Fibroblast of skin of left quadriceps (primary cell): Measurements from ENCODE around the gene MT1F.
A peak's percentile ranks its signal among the peaks of the same experiment; 100 is the strongest.
"Not testable (repeated sequence)": the region's sequence is repeated elsewhere in the genome, so short reads cannot be mapped to it uniquely, and the experiment has no call there.

Source experiments
- DNase-seq, 2 experiments: peaks; one replicate each; pipeline ENCODE4 v3.0.0-alpha.2; 2013; ENCODE audit warnings: low read depth in 2 of 2

MT1F gene

DNA sequence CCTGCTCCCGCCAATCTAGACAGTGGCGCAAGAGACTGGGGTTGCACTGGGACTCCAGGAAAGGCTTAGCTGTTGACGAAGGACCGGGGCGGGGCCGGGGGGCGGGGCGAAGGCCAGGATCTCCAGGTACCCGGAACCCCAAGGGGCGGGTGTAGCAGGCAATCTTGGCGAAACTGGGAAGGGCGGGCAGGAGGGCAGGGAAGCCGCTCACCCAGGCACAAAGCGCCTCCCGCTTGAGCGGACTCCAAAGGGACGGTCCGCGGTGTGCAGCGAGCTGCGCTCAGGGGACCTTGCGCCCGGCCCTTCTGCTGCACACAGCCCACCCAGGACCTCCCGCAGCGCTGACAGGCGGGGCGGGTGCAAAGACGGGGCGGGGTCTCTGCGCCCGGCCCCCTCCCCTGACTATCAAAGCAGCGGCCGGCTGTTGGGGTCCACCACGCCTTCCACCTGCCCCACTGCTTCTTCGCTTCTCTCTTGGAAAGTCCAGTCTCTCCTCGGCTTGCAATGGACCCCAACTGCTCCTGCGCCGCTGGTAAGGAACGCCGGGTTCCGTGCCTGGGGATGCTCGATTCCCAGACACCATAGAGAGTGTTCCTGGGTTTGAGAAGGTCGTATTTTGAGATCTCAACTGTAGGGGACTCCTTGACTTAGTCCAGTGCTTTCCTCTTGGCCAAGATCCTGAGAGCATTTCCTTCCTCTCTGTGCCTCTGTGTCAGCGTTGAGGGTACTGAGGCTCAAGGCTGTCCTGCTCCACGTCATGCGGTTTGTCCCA is at the start of gene MT1F:
MT1F (plus strand) TSS at position 405 of the 772 bp plus-strand sequence; CDS start at position 505, 100 bp downstream.
- no peak for DNase-seq

DNA sequence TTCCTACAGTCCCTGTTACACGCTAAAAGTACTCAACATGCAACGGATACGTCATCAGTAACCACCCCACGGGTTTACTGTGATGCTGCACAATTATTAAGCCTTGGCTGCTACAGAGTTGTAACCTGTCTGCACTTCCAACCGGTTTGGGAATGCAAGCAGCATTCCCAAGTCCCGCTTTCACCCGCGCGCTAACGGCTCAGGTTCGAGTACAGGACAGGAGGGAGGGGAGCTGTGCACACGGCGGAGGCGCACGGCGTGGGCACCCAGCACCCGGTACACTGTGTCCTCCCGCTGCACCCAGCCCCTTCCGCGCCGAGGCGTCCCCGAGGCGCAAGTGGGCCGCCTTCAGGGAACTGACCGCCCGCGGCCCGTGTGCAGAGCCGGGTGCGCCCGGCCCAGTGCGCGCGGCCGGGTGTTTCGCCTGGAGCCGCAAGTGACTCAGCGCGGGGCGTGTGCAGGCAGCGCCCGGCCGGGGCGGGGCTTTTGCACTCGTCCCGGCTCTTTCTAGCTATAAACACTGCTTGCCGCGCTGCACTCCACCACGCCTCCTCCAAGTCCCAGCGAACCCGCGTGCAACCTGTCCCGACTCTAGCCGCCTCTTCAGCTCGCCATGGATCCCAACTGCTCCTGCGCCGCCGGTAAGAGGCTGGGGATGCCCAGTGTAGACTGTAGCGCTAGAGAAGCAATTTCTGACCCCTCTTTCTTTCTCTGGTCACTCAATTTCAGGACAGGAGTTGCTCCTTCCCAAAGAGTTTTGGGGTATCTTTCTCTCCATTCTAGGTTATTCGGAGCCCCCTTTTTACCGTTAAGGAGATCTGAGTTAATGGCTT is 49.5 kb upstream of the MT1F start, which contains the start of gene MT2A:
MT2A (plus strand) TSS at position 542 of the 833 bp plus-strand sequence; CDS start at position 614, 72 bp downstream.
- peak; percentile 88 for DNase-seq

DNA sequence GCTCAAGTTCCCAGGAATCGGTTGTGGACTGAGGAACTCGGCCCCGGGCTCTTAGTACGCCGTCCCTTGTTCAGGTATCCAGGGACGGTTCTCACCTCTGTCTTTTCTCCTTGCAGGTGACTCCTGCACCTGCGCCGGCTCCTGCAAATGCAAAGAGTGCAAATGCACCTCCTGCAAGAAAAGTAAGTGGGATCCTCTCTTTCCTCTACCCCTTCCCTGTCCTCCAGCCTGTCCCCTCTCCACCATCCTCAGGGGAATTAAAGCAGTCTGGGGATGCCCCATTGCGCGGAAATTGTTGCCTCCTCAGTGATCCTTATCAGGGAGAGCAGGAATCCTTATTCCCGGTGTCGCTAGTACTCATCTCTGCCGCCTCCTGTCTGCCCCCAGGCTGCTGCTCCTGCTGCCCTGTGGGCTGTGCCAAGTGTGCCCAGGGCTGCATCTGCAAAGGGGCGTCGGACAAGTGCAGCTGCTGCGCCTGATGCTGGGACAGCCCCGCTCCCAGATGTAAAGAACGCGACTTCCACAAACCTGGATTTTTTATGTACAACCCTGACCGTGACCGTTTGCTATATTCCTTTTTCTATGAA is 48.8 kb upstream of the MT1F start:
- no peak for DNase-seq

DNA sequence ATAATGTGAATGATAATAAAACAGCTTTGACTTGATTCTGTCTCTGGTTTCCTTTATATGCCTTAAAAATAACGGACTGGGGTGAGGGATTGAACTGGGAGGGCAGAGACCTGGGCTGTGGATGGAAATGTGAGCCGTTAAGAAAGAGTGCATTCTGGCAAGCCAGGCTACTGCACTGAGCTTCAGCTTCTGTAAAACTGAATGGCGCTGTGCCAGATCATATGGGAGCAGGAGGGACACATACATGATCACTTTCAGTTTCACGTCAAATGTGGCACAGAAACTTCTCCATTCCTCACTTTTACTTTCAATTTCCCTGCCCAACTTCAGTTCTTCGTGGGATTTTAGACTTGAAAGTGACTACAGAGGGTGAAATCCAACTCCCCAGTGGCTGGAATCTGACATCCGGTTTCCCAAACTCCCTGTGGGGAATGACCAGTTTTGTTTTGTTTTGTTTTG is 48.3 kb upstream of the MT1F start:
- DNase-seq: peak in 1 of 2 experiments; percentile 61

DNA sequence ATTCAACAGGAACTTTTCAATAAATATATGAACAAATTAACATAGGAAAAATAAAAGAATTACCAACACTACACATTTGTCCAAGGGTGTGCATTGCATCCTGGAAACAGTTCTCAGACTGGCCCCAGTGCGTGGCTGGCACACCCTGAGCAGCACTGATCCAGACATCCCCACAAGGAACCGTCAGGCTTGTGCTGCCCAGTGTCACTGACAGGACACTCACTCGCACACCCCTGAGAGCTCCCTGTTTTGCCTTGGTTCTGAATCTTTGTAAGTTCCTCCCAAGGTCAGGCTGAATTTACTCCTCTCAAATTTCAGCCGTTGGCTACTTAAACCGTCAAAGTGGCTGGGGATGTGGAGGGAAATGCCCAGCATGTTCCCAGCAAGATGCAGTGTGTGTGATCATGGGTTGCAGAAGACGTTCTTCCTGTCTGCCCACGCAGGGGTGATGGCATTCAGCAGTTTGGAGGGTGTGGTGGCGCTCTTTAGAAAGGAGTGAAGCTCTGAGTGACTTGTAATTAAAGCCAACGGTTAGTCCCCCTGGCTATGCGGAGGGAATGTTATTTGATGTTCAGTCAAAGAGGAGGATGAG is 47.6 kb upstream of the MT1F start:
- DNase-seq: no peak

DNA sequence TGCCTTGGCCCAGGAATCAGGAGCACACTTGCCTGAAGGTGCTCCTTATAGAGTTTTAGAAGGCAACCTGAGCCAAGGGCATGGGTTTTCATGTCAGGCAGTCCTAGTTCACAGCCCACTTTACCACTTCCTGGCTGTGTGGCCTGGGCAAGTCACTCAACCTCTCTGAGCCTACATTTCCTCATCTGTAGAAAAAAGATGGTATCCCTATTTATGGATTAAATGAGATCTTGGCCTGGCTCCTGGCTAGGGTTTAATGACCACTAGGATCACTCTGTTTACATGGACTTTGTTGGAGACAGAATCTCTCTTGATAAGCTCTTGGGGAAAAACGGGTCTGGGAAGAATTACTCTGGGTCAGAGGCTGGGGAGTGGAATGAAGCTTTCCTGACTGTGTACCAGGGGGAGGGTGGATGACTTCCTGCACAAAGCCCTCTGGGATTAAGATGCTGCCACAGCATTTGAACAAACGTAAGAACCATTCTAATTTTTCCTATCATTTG is 47.1 kb upstream of the MT1F start:
- DNase-seq: no peak

DNA sequence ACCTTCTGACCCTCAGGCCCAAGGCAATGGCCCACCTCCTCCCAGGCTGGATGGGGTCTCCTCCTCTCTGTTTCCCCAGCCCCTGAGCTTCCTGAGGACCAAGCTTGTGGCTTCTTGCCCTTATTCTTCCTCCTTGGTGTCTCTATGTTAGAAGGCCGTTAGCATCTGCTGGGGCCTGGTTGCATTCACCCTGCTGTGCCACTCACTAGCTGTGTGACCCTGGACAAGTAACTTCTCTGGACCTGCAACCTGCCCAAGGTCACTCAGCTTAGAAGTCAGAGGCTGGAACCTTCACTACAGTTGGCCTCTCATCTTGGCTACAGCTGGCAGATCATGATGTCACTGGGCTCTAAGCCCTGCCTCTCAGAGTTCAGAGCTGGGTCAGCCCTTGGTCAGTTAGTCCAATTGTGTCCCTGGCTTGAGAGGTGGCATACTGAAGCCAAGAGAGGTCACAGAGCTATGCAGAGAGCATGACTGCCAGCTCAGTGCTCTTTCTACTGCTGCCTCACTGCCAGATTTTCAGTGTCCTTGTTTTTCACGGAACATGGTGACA is 46.4 kb upstream of the MT1F start:
- DNase-seq: no peak

DNA sequence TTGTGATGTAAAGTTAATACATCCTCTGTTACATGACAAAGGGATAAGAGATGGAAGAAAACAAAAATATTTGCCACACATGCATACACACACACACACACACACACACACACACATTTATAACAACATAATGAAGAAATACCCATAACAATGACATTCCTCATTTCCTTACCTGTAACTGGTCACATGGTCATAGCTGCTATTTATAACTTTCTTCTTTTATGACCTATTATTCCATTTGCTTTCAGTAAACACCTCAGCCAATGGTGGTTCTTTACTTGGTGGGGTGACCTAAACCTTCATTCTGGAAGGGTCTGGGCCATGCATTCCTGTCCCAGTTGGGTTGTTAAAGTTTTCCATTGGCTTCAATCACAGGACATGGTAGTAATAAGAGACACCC is 44.1 kb upstream of the MT1F start:
- DNase-seq: no peak

DNA sequence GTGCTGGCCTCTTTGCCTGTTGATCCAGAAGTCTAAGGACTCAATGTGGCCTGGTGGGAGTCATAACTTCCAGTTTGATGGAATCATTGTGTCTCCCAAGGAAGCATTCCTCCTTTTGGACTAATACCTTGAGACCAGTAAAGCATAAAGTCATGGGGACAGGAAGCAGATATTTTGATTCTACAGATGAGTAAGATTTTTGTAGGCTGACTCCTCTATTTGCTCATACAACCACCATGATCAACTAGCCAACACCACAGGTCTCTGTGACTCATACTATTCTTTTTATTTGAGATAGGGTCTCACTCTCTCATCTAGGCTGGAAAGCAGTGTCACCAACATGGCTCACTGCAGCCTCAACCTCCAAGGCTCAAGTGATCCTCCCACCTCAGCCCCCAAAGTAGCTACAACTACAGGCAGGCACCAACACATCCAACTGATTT is 43.2 kb upstream of the MT1F start:
- DNase-seq: no peak

DNA sequence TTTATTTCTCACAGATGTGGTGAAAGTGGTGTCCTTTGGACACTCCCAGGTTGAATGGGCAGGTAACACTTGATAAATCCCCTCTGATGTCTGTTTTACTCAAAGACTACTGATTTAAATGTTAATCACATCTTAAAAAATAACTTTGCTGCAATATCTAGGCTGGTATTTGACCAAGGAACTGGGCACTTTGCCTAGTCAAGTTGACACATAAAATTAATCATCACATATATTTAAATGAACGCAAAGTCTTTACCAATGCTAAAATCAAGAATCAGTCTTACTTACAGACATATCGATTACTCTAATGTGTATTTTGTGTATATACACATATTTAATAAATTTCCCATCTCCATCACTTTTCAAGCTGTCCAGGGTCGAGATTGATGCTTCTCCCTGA is 42.4 kb upstream of the MT1F start:
- DNase-seq: no peak

DNA sequence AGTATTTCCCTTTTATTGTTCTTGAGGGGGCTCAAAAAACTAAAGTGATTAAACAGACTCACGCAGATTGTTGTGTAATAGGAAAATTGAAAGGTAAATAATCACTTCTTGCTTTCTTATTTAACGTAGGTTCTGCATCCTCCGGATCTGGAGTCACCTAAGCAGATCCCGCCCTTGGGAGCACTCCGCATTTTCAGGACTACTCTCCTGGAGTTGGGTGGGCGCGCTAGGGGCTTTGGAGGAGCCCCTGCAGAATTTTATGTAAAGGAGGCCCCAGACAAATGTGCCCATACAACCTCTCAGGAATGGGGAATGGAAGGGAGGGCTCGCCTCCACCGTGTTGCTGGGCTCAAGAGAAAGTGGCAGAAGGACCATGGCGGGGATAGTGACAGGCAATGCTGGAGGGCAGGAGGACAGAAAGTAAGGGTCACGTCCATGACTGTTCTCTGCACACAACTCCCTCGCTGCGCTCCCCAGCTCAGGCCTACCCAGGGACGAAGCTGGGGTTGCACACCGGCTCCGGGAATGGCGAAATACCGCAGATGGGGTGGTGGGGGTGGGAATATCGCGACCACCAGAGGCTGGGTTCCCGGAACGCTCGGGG is 41.0 kb upstream of the MT1F start:
- DNase-seq: no peak

DNA sequence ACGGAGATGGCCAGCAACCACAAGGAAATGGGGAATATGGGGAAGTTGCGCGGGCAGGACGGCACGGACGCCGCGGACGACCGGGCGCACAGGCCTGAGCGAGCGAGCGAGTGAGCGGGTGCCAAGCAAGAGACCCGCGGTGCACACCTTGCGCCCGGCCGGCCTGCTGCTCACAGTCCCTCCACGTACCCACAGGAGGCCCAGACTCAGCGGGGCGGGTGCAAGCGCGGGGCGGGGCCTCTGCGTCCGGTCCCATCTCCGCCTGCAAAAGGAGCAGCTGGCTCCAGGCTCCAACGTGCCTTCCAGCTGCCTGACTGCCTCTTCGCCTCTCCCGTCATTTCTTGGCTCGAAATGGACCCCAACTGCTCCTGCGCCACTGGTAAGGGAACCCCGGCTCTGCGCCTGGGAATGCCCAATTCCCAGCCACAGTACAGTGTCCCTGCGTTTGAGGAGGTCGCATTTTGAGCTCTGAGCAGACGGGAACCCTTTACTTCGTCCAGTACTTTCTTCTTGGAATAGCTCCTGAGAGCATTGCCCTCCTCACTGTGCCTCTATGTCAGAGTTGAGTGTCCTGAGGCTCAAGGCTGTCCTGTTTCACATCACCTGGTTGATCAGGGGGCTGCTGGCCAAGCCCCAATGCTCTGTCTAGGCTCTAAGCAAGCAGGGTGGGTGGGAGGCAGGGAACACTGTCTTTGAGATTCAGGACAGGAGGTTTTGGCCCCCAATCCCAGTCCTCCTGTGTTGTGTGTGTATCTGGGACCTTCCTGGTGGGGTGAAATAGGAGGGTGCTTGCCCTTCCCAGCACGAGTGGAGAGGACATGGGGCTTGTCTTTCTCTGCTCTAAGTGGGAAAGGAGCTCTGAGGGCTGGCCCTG is 40.3 kb upstream of the MT1F start:
- DNase-seq: no peak

DNA sequence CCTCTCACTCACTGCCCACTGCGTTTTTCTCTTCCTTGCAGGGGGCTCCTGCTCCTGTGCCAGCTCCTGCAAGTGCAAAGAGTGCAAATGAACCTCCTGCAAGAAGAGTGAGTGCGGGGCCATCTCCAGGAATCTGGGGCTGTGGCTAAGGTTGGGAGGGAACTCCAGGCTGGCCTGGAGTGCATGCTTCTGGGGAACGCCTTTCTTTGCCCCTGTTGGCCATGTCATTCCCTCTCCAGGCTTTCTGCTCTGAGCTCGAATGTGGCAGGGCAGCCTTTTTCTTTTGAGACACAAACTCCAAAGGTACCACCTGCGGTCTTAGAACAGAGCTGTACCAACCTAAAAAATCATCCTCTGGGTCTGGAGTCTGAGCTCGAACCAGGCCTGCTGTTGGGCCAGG is 39.6 kb upstream of the MT1F start:
- no peak for DNase-seq

DNA sequence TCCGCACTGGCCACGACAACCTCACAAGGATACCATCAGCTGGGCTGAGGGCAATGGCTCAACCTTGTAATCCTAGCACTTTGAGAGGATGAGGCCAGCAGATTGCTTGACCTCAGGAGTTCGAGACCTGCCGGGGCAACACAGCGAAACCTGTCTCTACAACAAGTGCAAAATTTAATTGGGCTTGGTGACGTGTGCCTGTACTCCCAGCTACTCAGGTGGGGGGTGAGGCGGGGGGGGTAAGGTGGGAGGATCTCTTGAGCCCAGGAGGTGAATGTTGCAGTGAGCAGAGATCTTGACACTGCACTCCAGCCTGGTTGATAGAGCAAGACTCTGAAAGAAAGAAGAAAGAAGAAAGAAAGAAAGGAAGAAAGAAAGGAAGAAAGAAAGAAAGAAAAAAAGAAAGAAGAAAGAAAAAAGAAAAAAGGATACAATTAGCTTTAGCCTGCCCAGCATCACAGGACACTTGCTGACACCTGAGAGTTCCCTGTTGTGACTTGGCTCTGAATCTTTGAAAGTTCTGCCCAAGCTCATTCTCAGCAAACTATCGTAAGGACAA is 37.3 kb upstream of the MT1F start:
- no peak for DNase-seq

DNA sequence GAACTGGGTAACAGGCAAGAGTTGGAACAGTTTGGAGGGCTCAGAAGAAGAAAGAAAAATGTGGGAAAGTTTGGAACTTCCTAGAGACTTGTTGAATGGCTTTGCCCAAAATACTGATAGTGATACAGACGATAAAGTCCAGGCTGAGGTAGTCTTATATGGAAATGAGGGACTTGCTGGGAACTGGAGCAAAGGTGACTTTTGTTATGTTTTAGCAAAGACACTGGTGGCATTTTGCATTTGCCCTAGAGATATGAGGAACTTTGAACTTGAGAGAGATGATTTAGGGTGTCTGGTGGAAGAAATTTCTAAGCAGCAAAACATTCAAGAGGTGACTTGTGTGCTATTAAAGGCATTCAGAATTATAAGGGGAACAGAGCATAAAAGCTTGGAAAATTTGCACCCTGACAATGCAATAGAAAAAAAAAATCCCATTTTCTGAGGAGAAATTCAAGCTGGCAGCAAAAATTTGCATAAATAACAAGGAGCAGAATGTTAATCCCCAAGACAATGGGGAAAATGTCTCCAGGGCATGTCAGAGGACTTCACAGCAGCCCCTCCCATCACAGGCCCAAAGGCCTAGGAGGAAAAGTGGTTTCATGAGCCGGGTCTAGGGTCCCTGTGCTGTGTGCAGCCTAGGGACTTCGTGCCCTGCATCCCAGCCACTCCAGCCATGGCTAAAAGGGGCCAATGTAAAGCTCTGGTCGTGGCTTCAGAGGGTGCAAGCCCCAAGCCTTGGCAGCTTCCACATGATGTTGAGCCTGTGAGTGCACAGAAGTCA is 35.9 kb upstream of the MT1F start:
- DNase-seq: not testable (repeated sequence)

DNA sequence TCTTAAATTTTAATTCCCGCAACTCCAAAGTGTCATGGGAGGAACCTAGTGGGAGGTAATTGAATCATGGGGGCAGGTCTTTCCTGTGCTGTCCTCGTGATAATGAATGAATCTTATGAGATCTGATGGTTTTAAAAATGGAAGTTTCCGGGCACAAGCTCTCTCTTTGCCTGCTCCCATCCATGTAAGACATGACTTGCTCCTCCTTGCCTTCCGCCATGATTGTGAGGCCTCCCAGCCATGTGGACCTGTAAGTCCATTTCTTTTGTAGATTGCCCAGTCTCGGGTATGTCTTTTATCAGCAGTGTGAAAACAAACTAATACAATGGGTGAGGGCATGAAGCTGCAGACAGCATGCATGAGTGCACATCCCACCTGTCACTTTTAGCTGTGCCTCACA is 34.6 kb upstream of the MT1F start:
- DNase-seq: not testable (repeated sequence)

DNA sequence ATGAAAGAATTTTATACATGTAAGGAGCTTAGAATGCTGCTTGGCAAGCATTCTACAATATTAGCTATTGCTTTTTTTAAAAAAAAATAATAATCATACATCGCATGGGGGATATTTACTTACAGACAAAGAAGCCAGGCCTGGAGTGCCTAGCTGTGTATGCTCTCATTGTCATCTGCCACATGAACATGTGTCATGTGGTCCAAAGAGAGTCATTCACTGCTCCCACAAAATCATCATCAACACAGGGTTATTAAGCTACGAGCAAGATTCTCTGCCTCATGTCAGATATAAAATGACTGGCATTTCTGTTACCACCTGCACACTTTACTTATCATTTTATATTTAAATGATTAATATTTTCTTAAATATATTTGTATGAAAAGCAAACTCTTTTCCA is 34.1 kb upstream of the MT1F start:
- no peak for DNase-seq

DNA sequence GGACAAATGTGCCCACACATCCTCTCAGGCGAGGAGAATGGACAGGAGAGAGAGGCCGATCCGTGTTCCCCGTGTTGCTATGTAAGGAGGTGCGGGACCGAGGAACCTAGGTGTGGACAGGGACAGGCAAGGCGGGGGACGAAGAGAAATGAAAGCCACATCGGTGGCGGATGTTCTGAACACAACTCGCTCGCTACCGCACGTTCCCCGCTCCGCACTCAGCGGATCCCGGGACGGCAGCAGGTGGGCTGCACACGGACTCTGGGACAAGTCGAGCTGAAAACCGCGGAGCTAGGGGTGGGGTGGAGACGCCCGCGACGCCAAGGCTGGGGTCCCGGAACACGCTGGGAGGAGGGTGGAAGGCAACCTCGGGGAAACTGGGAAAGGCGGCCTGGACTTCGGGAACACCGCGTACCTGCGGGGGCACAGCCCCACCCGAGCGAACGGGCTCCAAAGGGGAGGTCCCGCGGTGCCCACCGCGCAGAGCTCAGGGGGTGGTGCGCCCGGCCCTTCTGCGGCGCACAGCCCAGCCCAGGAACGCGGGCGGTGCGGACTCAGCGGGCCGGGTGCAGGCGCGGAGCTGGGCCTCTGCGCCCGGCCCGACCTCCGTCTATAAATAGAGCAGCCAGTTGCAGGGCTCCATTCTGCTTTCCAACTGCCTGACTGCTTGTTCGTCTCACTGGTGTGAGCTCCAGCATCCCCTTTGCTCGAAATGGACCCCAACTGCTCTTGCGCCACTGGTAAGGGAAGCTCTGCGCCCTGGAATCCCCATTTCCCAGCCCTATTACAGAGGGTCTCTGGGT is 32.4 kb upstream of the MT1F start, which contains the start of gene MT1E:
MT1E (plus strand) TSS at position 642 of the 803 bp plus-strand sequence; CDS start at position 713, 71 bp downstream.
- DNase-seq: peak; percentile 61 to 63
